Esophagus squamous epithelium (tissue), 5 donors: ENCODE measurements around the gene CPNE7. TPM values are rescaled to one million over a fixed set of nuclear protein-coding genes. Genes with fewer than 3 reads are reported as not detected.

ENCODE experiments used
- DNase-seq: peaks from one replicate; lab custom pipeline; 2025; lab: John Stamatoyannopoulos, UW
- H3K27ac ChIP-seq, 4 donors: fragments of 200-600 bp; sonication (generic); one replicate each; pipeline ENCODE4 v1.5.1; 2016 to 2019; ENCODE audit warnings: mild to moderate bottlenecking in 1 of 4
- H3K27me3 ChIP-seq, 4 donors: fragments of 200-600 bp; sonication (generic); 1 replicate in 3 of 4; 2 replicates in 1 of 4; pipeline versions ENCODE4 v1.5.1 to v1.6.0; 2017 to 2021; ENCODE audit warnings: antibody characterized with exemption in 1 of 4
- H3K36me3 ChIP-seq, 3 donors: fragments of 200-600 bp; sonication (generic); one replicate each; pipeline ENCODE4 v1.5.1; 2016 to 2019
- H3K4me1 ChIP-seq, 3 donors: fragments of 200-600 bp; sonication (generic); one replicate each; pipeline ENCODE4 v1.5.1; 2017 to 2019
- H3K4me3 ChIP-seq, 4 donors: fragments of 200-600 bp; sonication (generic); 1 replicate in 3 of 4; 2 replicates in 1 of 4; pipeline ENCODE4 v1.5.1; 2016 to 2019; ENCODE audit warnings: mild to moderate bottlenecking in 2 of 4, moderate library complexity in 1 of 4
- H3K9me3 ChIP-seq, 3 donors: fragments of 200-600 bp; sonication (generic); one replicate each; pipeline ENCODE4 v1.5.1; 2016 to 2019
- POLR2A ChIP-seq, 4 donors: fragments of 450-650 bp; IDR thresholded peaks; one replicate each; pipeline ENCODE4 v1.6.1; 2017; ENCODE audit warnings: antibody characterized with exemption in 4 of 4, mild to moderate bottlenecking in 4 of 4, moderate library complexity in 3 of 4
- WGBS, 2 donors: methylation state at CpG; one replicate each; pipeline ENCODE4 v1.1.5; 2018; 5-methylcytosine and 5-hydroxymethylcytosine counted together
- intact Hi-C: fragments of 100-400 bp; cut with DNase I; formaldehyde crosslinking; loops from one replicate; pipeline ENCODE4 v1.15.0; 2022
- total RNA-seq, 4 donors: library from RNA; depleted of rRNA; stranded (reverse); fragments of >200 nt; gene quantifications; one replicate each; pipeline ENCODE4 v1.1.0, GENCODE V29; 2016
- TF ChIP-seq, protein P1 (sequence below), 6 experiments: fragments of 450-650 bp in 4 of 6; fragments of 200-600 bp in 2 of 6; sonication (generic) in 2 of 6; IDR thresholded peaks; one replicate each; pipeline ENCODE4 v1.5.1; 2016 to 2019; ENCODE audit warnings: antibody characterized with exemption in 6 of 6, mild to moderate bottlenecking in 4 of 6, moderate library complexity in 4 of 6
- donor health status: DM: yes; HTN: yes; CAD: no.

CPNE7 gene
- total RNA-seq, 4 donors from 2014 or later: 0.45 to 2.9 (median 2.1) TPM

GRCh38 chr16:89534252-89534756 is 41.3 kb upstream of the CPNE7 start:
- Histone ChIP-seq H3K4me1 (peaks cover 0 to 18% (median 0%) of the 10 kb centered on the region in 3 donors), H3K27me3 (no peaks in the 10 kb centered on the region), H3K9me3 (no peaks in the 10 kb centered on the region), H3K36me3 (peaks cover 37 to 100% (median 48%) of the 10 kb centered on the region in 3 donors), H3K4me3 (no peak overlapping the region), H3K27ac (peak overlapping the region in 3 of 4 donors; percentile 2 to 68 (median 45))
- intact Hi-C loops: no loop called here
- WGBS, 2 donors: 29 to 67% methylated on average over 11 of the region's 11 CpGs
- TF ChIP-seq, protein P1, sequence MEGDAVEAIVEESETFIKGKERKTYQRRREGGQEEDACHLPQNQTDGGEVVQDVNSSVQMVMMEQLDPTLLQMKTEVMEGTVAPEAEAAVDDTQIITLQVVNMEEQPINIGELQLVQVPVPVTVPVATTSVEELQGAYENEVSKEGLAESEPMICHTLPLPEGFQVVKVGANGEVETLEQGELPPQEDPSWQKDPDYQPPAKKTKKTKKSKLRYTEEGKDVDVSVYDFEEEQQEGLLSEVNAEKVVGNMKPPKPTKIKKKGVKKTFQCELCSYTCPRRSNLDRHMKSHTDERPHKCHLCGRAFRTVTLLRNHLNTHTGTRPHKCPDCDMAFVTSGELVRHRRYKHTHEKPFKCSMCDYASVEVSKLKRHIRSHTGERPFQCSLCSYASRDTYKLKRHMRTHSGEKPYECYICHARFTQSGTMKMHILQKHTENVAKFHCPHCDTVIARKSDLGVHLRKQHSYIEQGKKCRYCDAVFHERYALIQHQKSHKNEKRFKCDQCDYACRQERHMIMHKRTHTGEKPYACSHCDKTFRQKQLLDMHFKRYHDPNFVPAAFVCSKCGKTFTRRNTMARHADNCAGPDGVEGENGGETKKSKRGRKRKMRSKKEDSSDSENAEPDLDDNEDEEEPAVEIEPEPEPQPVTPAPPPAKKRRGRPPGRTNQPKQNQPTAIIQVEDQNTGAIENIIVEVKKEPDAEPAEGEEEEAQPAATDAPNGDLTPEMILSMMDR (IDR thresholded peaks at IDR 0.05): no peak
- TF ChIP-seq POLR2A (IDR thresholded peaks at IDR 0.05): no peak
- peak; percentile 19 for DNase-seq

DNA sequence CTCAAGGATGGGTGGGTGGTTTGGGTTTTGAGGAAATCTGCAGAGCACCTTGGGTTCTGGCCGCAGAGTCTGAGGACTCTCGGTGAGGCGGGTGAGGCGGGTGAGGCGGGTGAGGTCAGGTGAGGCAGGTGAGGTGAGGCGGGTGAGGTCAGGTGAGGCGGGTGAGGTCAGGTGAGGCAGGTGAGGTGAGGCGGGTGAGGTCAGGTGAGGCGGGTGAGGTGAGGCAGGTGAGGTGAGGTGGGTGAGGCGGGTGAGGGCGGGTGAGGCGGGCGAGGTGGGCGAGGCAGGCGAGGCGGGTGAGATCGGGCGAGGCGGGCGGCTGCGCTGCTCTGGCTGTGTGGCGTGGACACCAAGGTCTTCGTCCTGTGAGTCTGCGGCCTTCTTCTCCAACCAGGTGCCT is 39.2 kb upstream of the CPNE7 start:
- no peaks in the 10 kb centered on the region for H3K9me3 ChIP-seq
- DNase-seq: no peak
- intact Hi-C loops: no loop called here
- H3K4me1 ChIP-seq: peaks cover 0 to 18% (median 0%) of the 10 kb centered on the region in 3 donors
- peaks cover 27 to 99% (median 36%) of the 10 kb centered on the region in 3 donors for H3K36me3 ChIP-seq
- 92 to 94% methylated on average over 17 to 19 of the region's 24 CpGs for WGBS, 2 donors
- H3K4me3 ChIP-seq: no peak overlapping the region
- TF ChIP-seq POLR2A (IDR thresholded peaks at IDR 0.05): no peak
- TF ChIP-seq, protein P1 (IDR thresholded peaks at IDR 0.05): no peak
- H3K27ac ChIP-seq: no peak overlapping the region
- no peaks in the 10 kb centered on the region for H3K27me3 ChIP-seq

DNA sequence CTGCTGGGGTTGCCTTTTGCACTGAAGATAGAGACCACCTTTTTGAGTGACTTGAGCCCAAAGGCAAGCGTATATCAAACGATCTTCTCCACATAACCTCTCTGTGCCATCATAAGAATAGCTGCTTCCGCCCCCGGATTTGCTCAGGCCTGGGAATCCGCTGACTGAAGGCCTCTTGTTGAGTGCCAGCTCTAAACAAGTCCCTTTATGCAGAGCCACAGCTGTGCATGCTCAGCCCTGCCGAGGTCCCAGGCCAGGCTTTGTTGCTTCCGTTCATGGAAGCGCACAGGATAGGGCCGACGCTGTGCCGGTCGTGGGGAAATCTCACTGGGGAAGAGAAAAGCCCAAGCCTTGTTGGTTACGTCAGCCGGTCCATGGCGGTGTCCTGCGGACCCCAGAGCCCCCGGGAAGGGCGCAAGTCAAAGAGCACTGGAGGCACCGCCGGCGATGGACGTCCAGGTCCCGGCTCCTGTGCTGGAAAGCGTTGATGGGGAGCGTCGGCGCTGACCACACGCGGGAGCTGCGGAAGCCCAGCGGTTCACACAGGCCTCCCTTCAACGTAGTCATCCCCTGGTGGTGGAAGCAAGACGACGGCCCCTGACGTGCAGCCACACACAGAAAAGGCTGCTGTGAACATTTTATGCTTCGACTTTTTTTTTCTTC is 38.5 kb upstream of the CPNE7 start:
- H3K36me3 ChIP-seq: peaks cover 26 to 99% (median 30%) of the 10 kb centered on the region in 3 donors
- H3K27me3 ChIP-seq: no peaks in the 10 kb centered on the region
- no peaks in the 10 kb centered on the region for H3K9me3 ChIP-seq
- TF ChIP-seq, protein P1 (IDR thresholded peaks at IDR 0.05): no peak
- no peak for TF ChIP-seq POLR2A (IDR thresholded peaks at IDR 0.05)
- H3K4me1 ChIP-seq: peaks cover 0 to 18% (median 0%) of the 10 kb centered on the region in 3 donors
- intact Hi-C loops: no loop called here
- no peak for DNase-seq
- 69 to 91% methylated on average over 6 to 14 of the region's 36 CpGs for WGBS, 2 donors
- H3K4me3 ChIP-seq: no peak overlapping the region
- no peak overlapping the region for H3K27ac ChIP-seq

DNA sequence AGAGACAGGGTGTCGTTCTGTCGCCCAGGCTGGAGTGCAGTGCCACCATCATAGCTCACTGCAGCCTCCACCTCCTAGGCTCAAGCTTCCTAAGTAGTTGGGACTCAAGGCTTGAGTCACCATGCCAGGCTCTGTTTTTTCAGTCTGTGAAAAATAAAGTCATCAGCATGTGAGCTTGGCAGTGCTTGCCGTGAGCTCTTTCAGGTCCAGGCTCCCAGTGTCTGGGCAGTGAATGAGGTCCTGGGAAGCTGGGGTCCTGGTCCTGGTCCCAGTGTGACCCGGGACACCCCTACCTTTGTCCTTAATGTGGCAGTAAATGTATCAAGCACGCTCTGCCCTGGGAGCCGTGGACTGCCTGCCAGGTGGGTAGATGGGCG is 38.0 kb upstream of the CPNE7 start:
- H3K36me3 ChIP-seq: peaks cover 20 to 99% (median 25%) of the 10 kb centered on the region in 3 donors
- H3K4me1 ChIP-seq: peaks cover 0 to 18% (median 0%) of the 10 kb centered on the region in 3 donors
- H3K27me3 ChIP-seq: no peaks in the 10 kb centered on the region
- TF ChIP-seq, protein P1 (IDR thresholded peaks at IDR 0.05): no peak
- H3K27ac ChIP-seq: no peak overlapping the region
- no peaks in the 10 kb centered on the region for H3K9me3 ChIP-seq
- intact Hi-C loops: no loop called here
- no peak overlapping the region for H3K4me3 ChIP-seq
- DNase-seq: no peak
- 91 to 100% methylated on average over 2 to 5 of the region's 7 CpGs for WGBS, 2 donors

- WGBS, 2 donors: 94 to 100% methylated on average over 2 to 6 of the region's 12 CpGs
- Histone ChIP-seq H3K9me3 (no peaks in the 10 kb centered on the region), H3K27ac (no peak overlapping the region), H3K4me3 (no peak overlapping the region), H3K4me1 (peaks cover 0 to 18% (median 0%) of the 10 kb centered on the region in 3 donors), H3K27me3 (no peaks in the 10 kb centered on the region), H3K36me3 (peaks cover 18 to 96% (median 25%) of the 10 kb centered on the region in 3 donors)
- TF ChIP-seq, protein P1 (IDR thresholded peaks at IDR 0.05): no peak
- TF ChIP-seq POLR2A (IDR thresholded peaks at IDR 0.05): no peak
- no peak for DNase-seq
- intact Hi-C loops: no loop called here
These were observed 37.3 kb upstream of the CPNE7 start for GRCh38 chr16:89538286-89538685.
